Esophagus (tissue), 2 donors: ENCODE data around the gene ABI3BP. TPM values are rescaled to one million over a fixed set of nuclear protein-coding genes. Genes with fewer than 3 reads are reported as not detected.

Experiments used
- H3K27ac ChIP-seq, 2 donors: one replicate each; pipeline ENCODE4 v1.5.1; 2013; ENCODE audit warnings: low read depth in 2 of 2, mild to moderate bottlenecking in 2 of 2, inconsistent platforms in 1 of 2, low read length in 1 of 2, moderate library complexity in 1 of 2
- H3K27me3 ChIP-seq, 2 donors: one replicate each; pipeline ENCODE4 v1.6.1; 2013; ENCODE audit warnings: low read length in 2 of 2, control low read depth in 1 of 2, mild to moderate bottlenecking in 1 of 2; ENCODE audit not compliant: insufficient read depth in 2 of 2, control insufficient read depth in 1 of 2
- H3K36me3 ChIP-seq, 2 donors: one replicate each; pipeline ENCODE4 v1.6.1; 2013; ENCODE audit warnings: low read length in 1 of 2; ENCODE audit not compliant: control insufficient read depth in 2 of 2, insufficient read depth in 2 of 2
- H3K4me1 ChIP-seq, 2 donors: one replicate each; pipeline ENCODE4 v1.6.1; 2013; ENCODE audit warnings: low read length in 1 of 2; ENCODE audit not compliant: control insufficient read depth in 2 of 2, insufficient read depth in 2 of 2
- H3K4me3 ChIP-seq, 2 donors: one replicate each; pipeline ENCODE4 v1.5.1; 2013; ENCODE audit warnings: low read length in 2 of 2, mild to moderate bottlenecking in 2 of 2, low read depth in 1 of 2, moderate library complexity in 1 of 2
- H3K9me3 ChIP-seq, 2 donors: one replicate each; pipeline ENCODE4 v1.6.1; 2013; ENCODE audit warnings: mild to moderate bottlenecking in 2 of 2, low read depth in 1 of 2, low read length in 1 of 2, moderate library complexity in 1 of 2; ENCODE audit not compliant: control insufficient read depth in 2 of 2, insufficient read depth in 1 of 2
- WGBS, 2 donors: extraction: QIAGEN DNeasy Blood & Tissue Kit; methylation state at CpG; one replicate each; pipeline ENCODE4 v1.1.7; 2013; 5-methylcytosine and 5-hydroxymethylcytosine counted together
- polyA plus RNA-seq, 2 donors: library from polyadenylated mRNA; stranded (reverse); fragments of 200-250 nt; gene quantifications; one replicate each; pipeline ENCODE4 v1.2.3, GENCODE V29; 2013
- donor health status: healthy with polysubstance abuse.
- donor health status: Bipolar disorder and iron deficiency.

The ABI3BP gene
- polyA plus RNA-seq, 2 donors = 2.1 to 4.0 TPM

DNA sequence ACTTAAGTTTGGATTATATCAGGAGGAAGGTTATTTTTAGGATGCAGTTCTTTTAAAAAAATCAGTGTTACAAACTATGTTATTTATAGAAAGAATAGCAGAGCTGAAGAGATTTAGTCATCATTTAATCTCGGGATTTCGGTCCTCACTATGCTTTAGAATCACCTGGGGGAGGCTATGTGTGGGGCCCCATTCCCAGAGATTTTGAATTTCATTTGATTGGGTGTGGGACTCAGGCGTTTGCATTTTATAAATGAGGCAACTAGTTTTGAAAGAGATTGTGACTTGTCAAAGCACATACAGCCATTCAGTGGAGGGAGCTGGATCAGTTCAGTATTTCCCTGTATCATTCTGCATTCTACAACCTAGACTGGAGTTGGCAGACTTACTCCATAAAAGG lies 247.1 kb downstream of the ABI3BP start:
- Histone ChIP-seq H3K36me3 (peaks cover 0 to 8% of the 10 kb centered on the region in 2 donors), H3K27me3 (no peaks in the 10 kb centered on the region), H3K4me1 (no peaks in the 10 kb centered on the region), H3K9me3 (no peaks in the 10 kb centered on the region), H3K27ac (no peak overlapping the region), H3K4me3 (no peak overlapping the region)
- 69 to 77% methylated on average over 3 of the region's 3 CpGs for WGBS, 2 donors

DNA sequence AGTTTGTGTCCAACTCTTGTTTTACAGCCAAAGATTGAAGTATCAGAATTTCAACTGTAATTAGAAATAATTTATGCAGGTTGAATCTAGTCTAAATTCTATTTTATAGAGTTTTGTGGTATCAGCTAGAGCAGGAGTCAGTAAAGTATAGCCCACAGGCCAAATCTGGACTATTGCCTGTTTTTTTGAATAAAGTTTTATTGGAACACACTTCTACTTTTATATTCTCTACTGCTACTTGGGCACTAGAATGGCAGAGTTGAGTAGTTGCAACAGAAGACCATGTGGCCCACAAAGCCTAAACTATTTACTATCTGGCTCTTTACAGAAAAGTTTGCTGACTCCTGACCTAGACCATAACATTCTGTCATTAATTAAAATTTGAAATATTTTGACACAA lies 247.6 kb downstream of the ABI3BP start:
- Histone ChIP-seq H3K4me1 (no peaks in the 10 kb centered on the region), H3K27ac (no peak overlapping the region), H3K36me3 (peaks cover 0 to 8% of the 10 kb centered on the region in 2 donors), H3K9me3 (no peaks in the 10 kb centered on the region), H3K4me3 (no peak overlapping the region), H3K27me3 (no peaks in the 10 kb centered on the region)

DNA sequence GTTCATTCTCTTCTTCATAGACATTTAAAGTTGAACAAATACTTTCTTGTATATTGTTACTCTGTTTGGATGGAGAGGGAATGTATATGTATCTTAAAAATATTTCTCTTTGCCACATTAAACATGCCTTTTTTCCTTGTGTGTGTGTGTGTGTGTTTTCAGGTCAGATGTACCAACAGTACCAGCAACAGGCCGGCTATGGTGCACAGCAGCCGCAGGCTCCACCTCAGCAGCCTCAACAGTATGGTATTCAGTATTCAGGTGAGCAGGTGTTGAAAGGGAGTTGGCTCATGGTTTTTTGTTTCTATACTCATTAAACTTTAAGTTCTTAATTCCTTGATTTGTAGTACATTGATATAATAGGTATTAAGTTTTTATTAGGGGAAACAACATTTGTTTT lies 248.6 kb downstream of the ABI3BP start:
- Histone ChIP-seq H3K4me3 (no peak overlapping the region), H3K36me3 (peaks cover 0 to 8% of the 10 kb centered on the region in 2 donors), H3K27me3 (no peaks in the 10 kb centered on the region), H3K9me3 (no peaks in the 10 kb centered on the region), H3K4me1 (no peaks in the 10 kb centered on the region), H3K27ac (no peak overlapping the region)
- WGBS, 2 donors = 94 to 98% methylated on average over 2 of the region's 2 CpGs

GRCh38 chr3:100743535-100743934 lies 249.7 kb downstream of the ABI3BP start:
- peaks cover 0 to 8% of the 10 kb centered on the region in 2 donors for H3K36me3 ChIP-seq
- 88 to 89% methylated on average over 3 of the region's 3 CpGs for WGBS, 2 donors
- no peaks in the 10 kb centered on the region for H3K9me3 ChIP-seq

DNA sequence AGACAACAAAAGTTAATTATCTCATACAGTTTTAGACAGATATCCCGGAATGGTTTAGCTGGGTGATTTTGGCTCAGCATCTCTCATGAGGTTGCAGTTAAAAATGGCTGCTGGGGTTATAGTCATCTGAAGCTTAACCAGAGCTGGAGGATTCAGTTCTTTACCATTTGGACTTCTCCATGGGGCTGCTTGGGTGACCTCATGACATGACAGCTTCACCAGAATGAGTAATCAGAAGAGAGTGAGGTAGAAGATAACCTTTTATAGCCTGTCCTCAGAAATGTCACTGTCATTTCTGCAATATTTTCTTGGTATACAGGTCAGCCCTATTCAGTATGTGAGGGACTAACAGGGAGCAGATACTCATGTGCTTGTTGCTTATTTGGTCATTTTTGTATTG lies 253.0 kb downstream of the ABI3BP start:
- no peaks in the 10 kb centered on the region for H3K27me3 ChIP-seq
- H3K4me1 ChIP-seq = no peaks in the 10 kb centered on the region
- no peak overlapping the region for H3K27ac ChIP-seq
- 90 to 93% methylated on average over 1 of the region's 1 CpG for WGBS, 2 donors
- H3K4me3 ChIP-seq = no peak overlapping the region
- no peaks in the 10 kb centered on the region for H3K9me3 ChIP-seq
- peaks cover 3 to 6% of the 10 kb centered on the region in 2 donors for H3K36me3 ChIP-seq

More at GRCh38 chr3:100743535-100743934, 249.7 kb downstream of the ABI3BP start:
- Histone ChIP-seq H3K4me1 (no peaks in the 10 kb centered on the region), H3K27me3 (no peaks in the 10 kb centered on the region), H3K4me3 (no peak overlapping the region), H3K27ac (no peak overlapping the region)

GRCh38 chr3:100737334-100737733 lies 255.9 kb downstream of the ABI3BP start:
- Histone ChIP-seq H3K36me3 (peaks cover 3 to 4% of the 10 kb centered on the region in 2 donors), H3K27me3 (no peaks in the 10 kb centered on the region), H3K27ac (no peak overlapping the region), H3K4me1 (no peaks in the 10 kb centered on the region), H3K4me3 (no peak overlapping the region), H3K9me3 (no peaks in the 10 kb centered on the region)
- 25 to 32% methylated on average over 2 of the region's 2 CpGs for WGBS, 2 donors

DNA sequence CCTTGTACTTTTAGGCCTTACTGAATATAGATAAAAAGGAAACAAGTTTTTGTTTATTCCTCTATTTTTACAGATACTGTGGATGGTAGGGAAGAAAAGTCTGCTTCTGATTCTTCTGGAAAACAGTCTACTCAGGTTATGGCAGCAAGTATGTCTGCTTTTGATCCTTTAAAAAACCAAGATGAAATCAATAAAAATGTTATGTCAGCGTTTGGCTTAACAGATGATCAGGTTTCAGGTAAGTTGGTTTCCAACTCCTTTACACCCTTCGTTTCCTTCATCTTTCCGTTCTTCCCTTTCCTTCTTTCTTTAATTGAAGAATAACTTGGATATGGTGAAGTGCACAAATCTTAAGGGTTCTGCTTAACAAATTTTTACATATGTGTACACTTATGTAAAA lies 260.8 kb downstream of the ABI3BP start:
- Histone ChIP-seq H3K4me3 (no peak overlapping the region), H3K4me1 (no peaks in the 10 kb centered on the region), H3K9me3 (no peaks in the 10 kb centered on the region), H3K36me3 (peaks cover 3 to 5% of the 10 kb centered on the region in 2 donors), H3K27me3 (no peaks in the 10 kb centered on the region), H3K27ac (no peak overlapping the region)
- 87 to 96% methylated on average over 3 of the region's 3 CpGs for WGBS, 2 donors

DNA sequence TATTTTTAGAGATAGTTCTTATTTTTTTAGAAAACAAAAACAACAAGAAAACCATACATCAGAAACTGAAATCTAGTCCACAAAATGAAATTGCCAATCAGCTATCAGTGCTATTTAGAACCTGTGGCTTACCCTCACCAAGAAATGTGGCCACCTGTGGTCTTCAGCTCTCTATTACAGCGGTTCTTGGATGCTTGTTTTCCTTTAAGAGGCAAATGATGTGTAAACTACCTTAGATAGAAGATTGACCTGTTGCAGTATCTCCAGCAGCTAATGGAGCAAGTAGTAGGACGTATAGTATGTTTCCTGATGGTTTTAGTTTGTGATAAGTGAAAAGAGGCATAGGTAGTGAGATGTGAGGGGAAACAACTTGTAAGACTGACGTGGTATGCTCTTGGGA lies 262.7 kb downstream of the ABI3BP start:
- H3K27me3 ChIP-seq = no peaks in the 10 kb centered on the region
- H3K9me3 ChIP-seq = no peaks in the 10 kb centered on the region
- peaks cover 2 to 3% of the 10 kb centered on the region in 2 donors for H3K36me3 ChIP-seq
- 76 to 83% methylated on average over 3 of the region's 3 CpGs for WGBS, 2 donors
- H3K4me3 ChIP-seq = no peak overlapping the region
- H3K27ac ChIP-seq = no peak overlapping the region
- H3K4me1 ChIP-seq = no peaks in the 10 kb centered on the region

GRCh38 chr3:100726706-100727105 lies 266.5 kb downstream of the ABI3BP start:
- Histone ChIP-seq H3K27ac (no peak overlapping the region), H3K27me3 (no peaks in the 10 kb centered on the region), H3K36me3 (peaks cover 3 to 5% of the 10 kb centered on the region in 2 donors), H3K9me3 (no peaks in the 10 kb centered on the region), H3K4me3 (no peak overlapping the region), H3K4me1 (no peaks in the 10 kb centered on the region)
- WGBS, 2 donors = 83 to 89% methylated on average over 1 of the region's 1 CpG

DNA sequence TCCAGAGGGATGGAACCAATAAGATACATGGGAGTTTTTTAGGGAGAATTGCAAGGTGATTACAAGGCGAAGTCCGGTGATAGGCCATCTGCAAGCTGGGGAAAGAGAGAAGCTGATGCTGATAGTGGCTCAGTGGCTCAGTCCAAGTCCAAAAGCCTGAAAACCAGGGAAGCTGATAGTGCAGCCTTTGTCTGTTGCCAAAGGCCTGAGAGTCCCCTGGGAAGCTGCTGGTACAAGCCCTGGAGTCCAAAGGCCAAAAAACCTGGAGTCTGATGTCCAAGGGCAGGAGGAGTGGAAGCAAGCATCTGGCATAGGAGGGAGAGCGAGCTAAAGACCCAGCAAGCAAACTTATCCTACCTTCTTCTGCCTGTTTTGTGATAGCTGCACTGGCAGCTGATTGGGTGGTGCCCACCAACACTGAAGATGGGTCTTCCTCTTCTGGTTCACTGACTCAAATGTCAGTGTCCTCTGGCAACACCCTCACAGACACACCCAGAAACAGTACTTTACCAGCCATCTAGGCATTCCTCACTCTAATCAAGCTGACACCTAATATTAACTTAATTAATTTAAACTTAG lies 267.2 kb downstream of the ABI3BP start:
- H3K36me3 ChIP-seq = peaks cover 3% of the 10 kb centered on the region in 2 donors
- no peak overlapping the region for H3K4me3 ChIP-seq
- WGBS, 2 donors = 92 to 99% methylated on average over 3 of the region's 3 CpGs

More for the DNA sequence above, 267.2 kb downstream of the ABI3BP start:
- Histone ChIP-seq H3K27me3 (no peaks in the 10 kb centered on the region), H3K27ac (no peak overlapping the region), H3K9me3 (no peaks in the 10 kb centered on the region), H3K4me1 (no peaks in the 10 kb centered on the region)
